Measurements from ENCODE around the gene ZNF620.

GRCh38 chr3:40524568-40525285, 18.9 kb downstream of the ZNF620 start, which contains the start of gene ZNF621:
- TF ChIP-seq CTCF (IDR thresholded peaks at IDR 0.05), result no peak
- TF ChIP-seq POLR2A (IDR thresholded peaks at IDR 0.05), result peak in 1 of 2 donors; percentile 14
